Stimulated activated CD8-positive, alpha-beta memory T cell treated with anti-CD3 and anti-CD28 coated beads, Interleukin-4, amount 100 ng/mL, for 4 hours (primary cell): ENCODE measurements around the gene CYTH2.
"Not testable (repeated sequence)": the region's sequence is repeated elsewhere in the genome, so short reads cannot be mapped to it uniquely, and the experiment has no call there.

Experiments
- DNase-seq, 2 donors: peaks; one replicate each; pipeline ENCODE4 v3.0.0-alpha.2; 2020; ENCODE audit warnings: low read depth in 2 of 2, low spot score in 1 of 2

The CYTH2 gene

DNA sequence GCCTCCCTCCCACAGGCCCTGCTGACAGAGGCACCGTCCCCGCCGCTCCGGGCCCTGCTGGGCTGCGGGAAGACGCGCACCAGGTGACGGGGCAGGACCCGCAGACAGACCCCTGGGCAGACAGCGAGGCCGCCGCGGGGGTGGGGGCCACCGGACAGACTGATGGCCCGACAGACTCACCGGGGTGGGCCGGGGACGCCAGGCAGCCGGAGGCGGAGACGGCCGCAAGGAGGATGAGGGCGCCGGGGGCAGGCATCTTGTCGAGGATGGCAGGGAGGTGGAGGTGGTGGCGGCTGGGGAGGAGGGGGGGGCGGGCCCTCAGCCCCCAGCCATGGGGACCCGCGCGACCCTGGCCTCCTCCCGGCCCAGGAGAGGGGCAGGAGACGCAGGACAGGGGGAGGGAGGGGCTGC is 42.2 kb downstream of the CYTH2 start:
- DNase-seq = no peak

DNA sequence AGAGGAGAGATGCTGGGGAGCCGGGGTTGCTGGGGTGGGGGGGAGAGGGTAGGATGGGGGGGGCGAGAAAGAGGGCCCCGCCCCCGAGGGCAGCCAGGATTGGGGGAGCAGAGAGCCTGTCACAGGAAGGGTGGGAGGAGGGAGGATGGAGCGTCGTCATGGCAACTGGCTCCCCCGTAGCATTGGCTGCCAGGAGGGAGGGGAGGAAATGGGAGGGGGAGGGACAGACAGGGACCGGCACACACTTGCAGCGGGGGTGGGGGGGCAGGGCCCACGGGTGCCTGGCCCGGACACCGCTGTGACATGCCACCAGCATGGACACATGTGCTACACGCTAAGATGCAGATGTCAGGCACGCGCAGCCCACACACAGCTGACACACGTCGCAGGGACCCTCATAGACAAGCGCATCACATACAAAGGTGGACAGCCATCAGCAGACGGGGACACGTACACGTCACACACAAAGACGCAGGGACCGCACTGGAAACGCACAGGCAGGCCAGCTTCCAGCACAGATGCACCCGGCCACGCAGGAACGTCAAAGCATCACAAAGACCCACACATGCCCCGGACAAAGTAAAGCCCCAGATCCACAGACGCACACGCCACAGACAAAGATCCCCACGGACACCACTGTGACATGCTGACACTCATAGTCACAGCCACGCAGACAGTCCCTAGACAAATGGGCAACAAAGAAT is 42.8 kb downstream of the CYTH2 start, which contains the start of gene LMTK3:
TSS of gene LMTK3 (minus strand) at position 36 of the 704 bp plus-strand sequence. CDS start 259 bp downstream, outside the sequence.
- DNase-seq = peak in 1 of 2 donors; percentile 60

DNA sequence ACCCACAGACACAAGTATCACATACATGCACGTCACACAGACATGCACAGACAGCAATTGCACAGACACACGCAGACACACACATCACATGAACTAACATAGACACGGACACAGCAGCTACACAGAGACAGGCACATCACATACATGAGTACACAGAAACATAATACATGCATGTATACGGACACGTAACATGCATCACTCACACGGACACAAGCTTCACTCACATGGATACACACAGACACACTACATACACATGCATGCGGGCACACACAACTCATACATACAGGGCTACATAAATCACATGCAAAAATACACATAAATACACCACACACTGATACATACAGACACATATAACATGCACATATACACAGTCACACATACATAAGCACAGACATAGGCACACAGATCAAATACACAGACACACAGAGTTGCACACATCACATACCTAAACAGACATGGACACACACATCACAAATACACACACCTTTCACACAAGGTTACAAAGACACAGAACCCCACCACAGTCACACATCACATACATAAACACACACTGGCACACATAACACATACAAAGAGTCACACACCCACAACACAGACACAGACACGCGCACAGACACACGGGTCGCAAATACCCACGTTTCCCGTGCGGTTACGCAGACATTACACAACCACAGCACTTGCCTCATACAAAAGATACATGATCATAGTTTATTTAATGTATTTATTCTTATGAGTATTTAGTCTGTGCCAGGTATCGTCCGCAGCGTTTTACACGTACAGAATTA is 43.5 kb downstream of the CYTH2 start:
- DNase-seq = no peak

DNA sequence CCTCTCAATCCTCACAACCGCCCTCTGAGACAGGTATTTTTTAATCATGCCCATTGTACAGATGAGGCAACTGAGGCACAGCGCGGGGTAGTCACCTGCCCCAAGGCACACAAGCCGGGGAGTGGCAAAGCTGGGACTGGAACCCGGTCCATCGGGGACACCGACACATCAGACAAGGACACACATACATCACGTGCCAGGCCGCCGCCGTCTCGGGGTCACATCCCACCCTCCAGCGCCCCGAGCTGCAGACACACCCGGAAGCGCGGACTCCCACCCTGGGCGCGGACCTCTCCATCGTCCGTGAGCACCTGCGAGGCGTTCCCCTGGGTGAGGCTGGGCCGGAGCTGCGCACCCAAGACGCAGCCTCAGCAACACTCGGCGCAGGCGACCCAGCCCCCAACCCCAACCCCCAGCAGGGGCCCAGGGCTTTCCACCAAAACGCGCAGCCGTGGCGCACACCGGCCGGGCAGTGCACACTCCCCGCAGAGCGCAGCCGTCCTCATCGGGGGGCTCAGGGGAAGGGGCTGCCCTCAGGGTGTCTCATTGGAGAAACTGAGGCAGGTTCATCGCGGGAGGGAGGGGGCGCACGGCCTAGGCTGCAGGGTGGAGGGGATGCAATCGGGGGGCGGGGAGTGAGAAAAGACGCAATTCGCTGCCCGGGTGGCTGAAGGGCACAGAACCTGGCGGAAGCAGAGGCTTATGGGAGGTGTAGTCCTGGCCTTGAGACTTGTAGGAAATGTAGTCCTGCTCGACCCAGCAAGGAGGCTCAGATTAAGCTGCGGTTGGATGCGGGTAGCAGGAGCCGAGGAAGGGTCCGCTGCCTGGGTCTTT is 44.3 kb downstream of the CYTH2 start:
- peak in 1 of 2 donors; percentile 47 for DNase-seq

DNA sequence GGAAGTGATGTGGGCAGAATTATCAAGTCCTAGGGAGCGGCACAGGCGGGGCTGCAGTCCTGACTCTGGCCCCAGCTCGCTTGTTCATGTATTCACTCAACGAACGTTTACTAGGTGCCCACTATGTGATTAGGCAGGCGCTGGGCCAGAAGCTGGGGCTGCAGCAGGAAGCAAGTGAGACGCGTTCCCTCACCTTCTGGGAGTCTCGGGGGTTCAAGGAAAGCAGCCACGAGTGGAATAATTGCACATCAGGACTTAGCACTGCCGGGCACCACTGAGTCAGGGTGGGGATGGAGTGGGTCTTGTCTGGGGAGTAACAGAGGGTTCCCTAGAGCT is 44.9 kb downstream of the CYTH2 start:
- no peak for DNase-seq

DNA sequence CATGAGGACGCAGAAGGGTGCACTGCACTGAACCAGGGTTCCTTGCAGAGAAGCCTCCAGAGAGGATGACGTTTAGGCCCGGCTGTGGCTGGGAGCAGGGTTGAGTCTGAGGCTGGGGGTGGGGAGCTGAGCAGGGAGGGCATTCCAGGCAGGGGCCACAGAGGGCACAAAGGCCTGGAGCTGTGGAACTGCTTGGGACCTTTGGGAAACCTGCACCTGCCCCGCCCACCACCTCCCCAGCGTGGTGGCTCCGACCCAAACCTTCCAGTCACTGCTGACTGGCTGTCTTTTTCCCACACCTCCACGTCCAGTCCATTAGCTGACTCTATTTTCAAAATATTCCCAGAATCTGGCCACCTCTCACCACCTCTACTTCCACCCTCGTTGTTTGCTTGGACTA is 47.4 kb downstream of the CYTH2 start:
- DNase-seq = no peak

DNA sequence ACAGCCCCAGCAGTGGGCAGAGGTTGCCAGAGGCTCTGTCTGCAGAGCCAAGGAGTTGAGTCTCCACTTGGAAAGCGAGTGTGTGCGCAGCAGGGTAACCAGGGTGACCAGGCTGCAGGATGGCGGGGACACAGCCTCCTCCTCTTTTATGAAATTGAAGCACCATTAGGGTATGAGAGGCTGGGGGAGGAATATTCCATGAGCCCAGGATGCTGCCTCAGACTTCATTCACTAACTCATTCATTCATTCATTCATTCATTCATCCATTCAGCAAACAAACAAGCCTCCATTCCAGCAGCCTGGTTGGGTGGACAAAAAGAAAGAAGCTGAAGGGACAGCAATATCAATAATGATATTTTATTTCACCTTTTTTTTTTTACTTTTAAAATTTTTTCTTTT is 49.0 kb downstream of the CYTH2 start:
- no peak for DNase-seq

DNA sequence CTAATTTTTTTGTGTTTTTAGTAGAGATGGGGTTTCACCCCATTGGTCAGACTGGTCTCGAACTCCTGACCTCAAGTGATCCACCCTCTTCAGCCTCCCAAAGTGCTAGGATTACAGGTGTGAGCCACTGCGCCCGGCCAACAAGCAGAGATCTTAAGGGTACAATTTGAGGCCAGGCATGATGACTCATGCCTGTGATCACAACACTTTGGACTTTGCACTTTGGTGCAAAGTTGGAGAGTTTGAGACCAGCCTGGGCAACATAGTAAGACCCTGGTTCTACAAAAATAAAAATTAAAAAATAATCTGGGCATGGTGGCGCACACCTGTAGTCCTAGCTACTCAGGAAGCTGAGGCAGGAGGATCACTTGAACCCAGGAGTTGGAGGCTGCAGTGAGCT is 50.3 kb downstream of the CYTH2 start:
- DNase-seq = not testable (repeated sequence)

DNA sequence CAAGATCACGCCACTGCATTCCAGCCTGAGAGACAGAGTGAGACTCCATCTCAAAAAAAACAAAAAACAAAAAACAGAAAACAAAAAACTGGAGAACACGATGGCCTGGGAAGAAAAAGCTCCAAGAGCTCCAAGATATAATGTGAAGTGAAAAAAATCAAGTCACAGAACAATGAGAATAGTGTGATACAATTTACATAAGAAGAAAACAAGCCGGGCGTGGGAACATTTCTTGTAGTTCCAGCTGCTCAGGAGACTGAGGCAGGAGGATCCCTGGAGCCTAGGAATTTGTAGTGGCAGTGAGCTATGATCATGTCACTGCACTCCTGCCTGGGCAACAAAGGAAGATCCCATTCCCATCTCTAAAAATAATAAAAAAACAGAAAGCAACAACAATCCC is 51.0 kb downstream of the CYTH2 start:
- DNase-seq = no peak

DNA sequence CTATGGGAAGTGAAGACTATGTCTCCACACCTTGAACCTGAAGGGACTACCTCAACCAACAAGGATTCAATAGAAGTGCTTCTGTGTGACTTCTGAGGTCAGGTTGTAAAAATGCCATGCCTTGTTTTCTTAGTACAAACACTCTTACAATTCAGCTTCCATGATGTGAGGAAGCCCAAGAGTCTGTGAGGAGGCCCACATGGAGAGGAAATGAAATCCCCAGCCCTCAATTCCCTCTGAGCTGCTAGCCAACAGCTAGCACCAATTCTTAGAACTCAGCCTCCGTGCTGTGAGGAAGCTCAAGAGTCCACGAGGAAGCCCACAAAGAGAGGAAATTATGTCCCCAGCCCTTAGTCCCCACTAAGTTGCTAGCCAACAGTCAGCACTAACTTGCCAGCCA is 55.1 kb downstream of the CYTH2 start:
- no peak for DNase-seq

DNA sequence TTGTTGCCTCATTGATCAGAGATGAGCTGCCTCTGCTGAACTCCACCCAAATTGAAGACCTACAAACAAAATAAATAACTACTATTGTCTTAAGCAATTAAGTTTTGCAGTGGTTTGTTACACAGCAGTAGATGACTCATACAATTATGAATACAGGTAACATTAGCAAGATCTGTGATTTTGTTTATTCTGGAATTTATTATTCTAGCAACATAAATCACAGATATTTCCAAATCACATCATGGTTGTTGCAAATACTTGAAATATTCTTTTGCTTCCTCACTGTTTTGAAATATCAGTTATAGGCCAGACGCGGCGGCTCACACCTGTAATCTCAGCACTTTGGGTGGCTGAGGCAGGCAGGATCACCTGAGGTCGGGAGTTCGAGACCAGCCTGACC is 55.6 kb downstream of the CYTH2 start:
- no peak for DNase-seq

DNA sequence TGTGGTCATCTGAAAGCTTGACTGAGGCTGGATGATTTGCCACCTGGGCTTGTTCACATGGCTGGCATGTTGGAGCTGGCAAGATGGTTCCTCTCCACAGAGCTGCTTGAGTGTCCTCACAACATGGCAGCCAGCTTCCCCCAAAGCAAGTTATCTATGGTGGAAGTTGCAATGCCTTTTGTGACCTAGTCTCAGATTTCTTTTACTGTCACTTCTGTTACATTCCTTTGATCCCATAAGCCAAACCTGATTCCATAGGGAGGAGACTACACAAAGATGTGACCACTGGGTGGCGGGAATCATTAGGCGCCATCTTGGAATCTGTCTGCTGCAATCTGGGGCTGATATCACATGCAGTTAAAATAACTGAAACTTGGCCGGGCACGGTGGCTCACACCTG is 60.0 kb downstream of the CYTH2 start:
- no peak for DNase-seq

DNA sequence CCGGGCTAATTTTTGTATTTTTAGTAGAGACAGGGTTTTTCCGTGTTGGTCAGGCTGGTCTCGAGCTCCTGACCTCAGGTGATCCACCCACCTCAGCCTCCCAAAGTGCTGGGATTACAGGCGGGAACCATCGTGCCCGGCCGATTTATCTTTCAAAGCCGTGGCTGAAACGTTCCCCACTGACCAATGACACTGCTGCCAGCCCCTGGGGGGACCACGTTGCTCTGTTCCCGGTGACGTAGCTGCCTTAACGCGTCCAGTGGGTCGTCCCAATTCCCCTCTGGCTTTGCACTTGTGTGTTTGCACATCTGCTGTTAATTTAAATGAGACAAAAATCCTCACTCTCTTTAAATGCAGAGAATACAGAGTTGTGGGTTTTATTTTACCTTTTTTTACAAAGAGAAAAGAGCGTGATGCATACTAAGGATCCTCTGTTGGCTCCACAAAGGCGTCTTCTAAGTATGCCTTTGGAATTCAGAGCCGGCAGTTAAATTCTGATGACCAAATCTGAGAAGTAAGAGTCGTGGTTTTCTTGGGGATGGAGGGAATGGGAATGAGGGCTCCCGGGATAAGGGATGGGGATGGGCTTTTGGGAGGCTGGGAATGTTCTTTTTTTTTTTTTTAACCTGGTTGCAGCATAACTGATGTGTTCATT is 61.0 kb downstream of the CYTH2 start:
- DNase-seq = no peak

DNA sequence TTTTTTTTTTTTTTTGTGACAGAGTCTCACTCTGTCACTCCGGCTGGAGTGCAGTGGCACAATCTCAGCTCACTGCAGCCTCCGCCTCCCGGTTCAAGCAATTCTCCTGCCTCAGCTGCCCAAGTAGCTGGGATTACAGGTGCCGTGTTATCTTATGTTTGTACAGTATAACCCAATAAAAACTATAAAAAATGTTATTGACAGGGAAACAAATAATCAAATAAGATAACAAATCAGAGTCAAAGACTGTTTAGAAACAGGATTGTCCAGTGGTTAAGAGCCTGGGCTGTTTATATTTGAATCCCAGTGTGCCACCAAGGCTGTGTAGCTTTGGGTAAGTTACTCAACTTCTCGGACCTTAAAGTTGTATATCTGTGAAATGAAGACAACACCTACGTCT is 61.6 kb downstream of the CYTH2 start:
- DNase-seq = no peak
